HG02981 (cell line): ENCODE results near the gene WDR47.
A peak's percentile ranks its signal among the peaks of the same experiment; 100 is the strongest.
"Not testable (repeated sequence)": the region's sequence is repeated elsewhere in the genome, so short reads cannot be mapped to it uniquely, and the experiment has no call there.

Source experiments
- ATAC-seq: cut with Tn5 transposase; IDR thresholded peaks from one replicate; pipeline ENCODE4 v1.9.1; 2021; ENCODE audit warnings: mild to moderate bottlenecking, moderate library complexity; ENCODE audit not compliant: unreplicated experiment

WDR47 gene

DNA sequence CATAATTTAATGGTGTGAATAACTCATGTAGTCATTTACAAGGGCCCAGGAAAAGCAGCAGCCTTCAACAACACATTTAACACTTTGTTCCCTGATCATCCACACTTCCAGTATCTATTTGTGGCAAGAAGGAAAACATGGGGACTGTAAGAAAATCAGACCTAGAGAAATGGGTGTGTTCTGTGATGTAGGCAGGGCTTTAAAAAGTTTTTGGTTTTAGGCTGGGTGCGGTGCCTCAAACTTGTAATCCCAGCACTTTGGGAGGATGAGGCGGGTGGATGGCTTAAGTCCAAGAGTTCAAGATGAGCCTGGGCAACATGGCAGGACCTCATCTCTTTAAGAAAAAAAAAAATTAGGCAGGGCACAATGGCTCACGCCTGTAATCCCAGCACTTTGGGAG is 14.2 kb upstream of the WDR47 start:
- no peak for ATAC-seq

DNA sequence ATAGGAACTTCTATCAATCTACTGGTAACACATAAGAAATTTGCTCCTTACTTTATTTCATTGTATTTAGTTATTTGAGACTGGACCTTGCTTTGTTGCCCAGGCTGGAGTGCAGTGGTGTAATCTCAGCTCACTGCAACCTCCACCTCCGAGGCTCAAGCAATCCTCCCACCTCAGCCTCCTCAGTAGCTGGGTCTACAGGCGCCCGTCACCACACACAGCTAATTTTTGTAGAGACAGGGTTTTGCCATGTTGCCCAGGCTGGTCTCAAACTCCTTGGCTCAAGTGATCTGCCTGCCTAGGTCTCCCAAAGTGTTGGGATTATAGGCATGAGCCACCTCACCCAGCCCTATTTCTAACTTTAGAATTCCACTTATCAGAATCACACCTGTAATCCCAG is 10.2 kb upstream of the WDR47 start:
- not testable (repeated sequence) for ATAC-seq

- no peak for ATAC-seq
Measured at GRCh38 chr1:109050228-109050995, 8.5 kb upstream of the WDR47 start.

DNA sequence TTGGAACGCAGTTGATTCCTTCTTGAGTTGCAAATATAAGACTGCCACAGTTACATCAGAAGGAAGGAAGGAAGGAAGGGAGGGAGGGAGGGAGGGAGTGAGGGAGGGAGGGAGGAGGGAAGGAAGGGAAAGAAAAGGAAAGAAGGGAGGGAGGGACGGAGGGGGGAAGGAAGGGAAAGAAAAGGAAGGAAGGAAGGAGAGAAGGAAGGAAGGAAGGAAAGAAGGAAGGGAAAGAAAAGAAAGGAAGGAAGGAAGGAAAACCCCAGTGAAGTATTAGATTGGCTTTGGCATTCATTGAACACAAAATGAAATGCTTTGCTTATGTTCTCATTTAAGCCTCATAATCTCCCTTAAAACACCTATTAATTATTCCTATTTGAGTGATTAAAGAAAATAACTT is 6.4 kb upstream of the WDR47 start:
- no peak for ATAC-seq

DNA sequence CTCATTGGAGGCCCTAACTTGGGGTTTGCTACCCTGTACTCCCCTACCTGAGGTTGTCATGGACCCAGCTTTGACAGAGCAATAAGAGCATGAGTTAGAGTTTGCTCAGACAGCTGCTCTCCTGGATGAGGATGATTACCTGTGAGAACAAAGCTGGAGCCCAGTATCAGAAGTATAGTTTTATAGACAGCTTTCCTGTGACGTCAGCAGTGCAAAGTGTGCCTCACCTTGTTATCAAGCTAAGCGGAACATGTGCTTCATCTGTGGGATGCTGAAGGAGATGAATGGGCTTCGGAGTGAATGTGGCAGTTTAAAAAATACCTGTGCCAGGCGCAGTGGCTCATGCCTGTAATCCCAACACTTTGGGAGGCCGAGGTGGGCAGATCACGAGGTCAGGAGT is 5.4 kb upstream of the WDR47 start:
- ATAC-seq = no peak

- ATAC-seq = no peak
Measured at GRCh38 chr1:109046671-109047070, 4.8 kb upstream of the WDR47 start.

GRCh38 chr1:109045595-109045994 is 3.7 kb upstream of the WDR47 start:
- no peak for ATAC-seq

DNA sequence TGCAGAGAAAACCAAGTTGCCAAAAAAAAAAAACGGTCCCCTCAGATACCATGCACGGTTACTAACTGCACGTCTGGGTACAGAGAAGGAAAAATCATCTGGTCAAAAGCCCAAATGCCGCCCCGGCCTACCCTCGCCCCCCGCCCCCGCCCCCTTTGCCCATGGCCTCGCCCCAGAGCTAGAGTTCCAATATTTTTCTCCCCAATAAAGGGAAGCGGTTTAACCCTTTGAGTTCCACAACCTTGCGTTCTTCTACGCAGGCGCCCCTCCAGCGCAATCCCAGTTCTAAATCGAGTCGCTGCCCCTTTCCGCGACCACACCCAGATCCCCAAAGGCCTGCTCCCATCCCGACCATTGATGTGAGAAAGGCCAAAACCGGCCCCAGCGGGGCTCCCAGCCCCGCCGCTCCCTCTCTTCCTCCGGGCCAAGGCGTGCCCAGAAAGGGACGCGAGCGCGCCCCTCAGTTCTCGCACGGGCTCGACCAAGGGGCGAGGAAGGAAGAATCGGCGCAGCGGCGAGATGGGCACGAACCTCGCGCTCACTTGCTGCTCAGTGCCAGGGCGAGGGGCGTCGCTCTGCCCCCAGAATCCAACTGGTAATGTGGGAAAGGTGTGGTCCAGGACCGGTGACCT is 797 bp downstream of the WDR47 start:
- peak; percentile 21 for ATAC-seq

GRCh38 chr1:109040627-109040988 is 1.3 kb downstream of the WDR47 start:
- ATAC-seq = no peak

- ATAC-seq = no peak
Measured at GRCh38 chr1:109034382-109034781, 7.5 kb downstream of the WDR47 start.

- ATAC-seq = not testable (repeated sequence)
Measured at GRCh38 chr1:109029493-109029892, 12.4 kb downstream of the WDR47 start.

DNA sequence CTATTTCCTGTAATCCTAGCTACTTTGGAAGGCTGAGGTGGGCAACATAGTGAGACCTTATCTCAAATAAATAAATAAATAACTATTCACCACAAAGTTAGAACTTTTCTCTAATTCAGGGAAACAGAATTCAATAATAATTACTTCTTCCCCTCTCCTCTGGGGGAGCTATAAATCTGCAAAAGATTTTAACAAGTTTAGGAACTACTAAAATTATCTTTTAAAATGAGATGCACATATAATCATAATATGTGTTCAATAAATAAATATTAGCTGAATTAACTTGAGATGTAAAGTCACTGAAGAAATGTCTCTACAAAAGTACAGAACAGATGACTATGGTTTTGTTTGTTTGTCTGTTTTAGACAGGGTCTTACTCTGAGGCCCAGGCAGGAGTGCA is 14.1 kb downstream of the WDR47 start:
- ATAC-seq = no peak

- no peak for ATAC-seq
Measured at GRCh38 chr1:109025694-109026093, 16.2 kb downstream of the WDR47 start.

DNA sequence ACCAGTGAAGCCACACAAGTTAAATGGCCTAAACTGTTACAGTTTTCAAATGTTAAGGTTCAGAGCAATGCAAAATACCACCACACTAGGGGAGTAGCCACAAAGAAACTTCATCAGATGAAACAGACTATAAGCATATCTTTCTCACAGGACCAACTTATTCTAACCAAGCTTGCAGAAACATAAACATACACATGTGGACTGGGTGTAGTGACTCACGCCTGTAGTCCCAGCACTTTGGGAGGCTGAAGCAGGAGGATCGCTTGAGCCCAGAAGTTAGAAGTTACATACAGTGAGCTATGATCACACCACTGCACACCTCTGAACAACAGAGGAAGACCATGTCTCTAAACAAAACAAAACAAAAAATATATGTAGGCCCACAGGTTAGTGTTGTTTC is 17.3 kb downstream of the WDR47 start:
- ATAC-seq = no peak

- no peak for ATAC-seq
Measured at GRCh38 chr1:109020693-109021257, 21.1 kb downstream of the WDR47 start.

GRCh38 chr1:109017719-109018118 is 24.2 kb downstream of the WDR47 start:
- not testable (repeated sequence) for ATAC-seq

DNA sequence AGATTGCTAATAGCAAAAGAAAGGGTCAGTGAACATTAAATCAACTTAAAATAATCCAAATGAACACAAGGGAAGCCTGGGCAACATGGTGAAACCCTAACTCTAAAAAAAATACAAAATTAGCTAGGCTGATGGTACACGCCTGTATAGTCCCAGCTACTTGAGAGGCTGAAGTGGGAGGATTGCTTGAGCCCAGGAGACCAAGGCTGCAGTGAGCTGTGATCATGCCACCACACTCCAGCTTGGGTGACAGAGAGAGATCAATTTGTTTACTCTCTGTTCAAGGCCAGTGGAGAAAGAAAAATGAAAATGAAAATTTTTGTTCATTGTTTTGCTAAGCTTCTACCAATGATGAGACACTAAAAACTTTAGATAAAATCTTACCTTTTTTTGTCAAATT is 24.8 kb downstream of the WDR47 start:
- no peak for ATAC-seq

DNA sequence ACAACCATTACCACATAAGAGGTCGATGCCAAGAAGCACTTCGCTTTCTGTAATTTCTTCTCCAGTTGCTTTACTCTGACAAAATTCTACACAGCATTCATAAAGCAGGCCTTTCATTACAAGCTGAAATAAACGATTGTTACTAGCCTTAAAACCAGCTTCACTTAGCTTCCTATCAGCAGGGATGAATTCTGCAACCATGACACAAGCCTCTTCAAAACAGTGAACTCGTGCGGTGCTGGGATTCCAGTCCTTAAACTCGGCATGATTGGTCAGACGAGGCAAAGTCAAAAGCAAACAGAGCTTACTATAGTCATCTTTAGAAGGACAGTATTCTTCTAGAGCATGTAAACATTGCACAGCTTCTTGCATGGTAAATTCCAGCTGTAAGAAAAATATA is 30.6 kb downstream of the WDR47 start:
- no peak for ATAC-seq

GRCh38 chr1:108996622-108997021 is 45.3 kb downstream of the WDR47 start:
- ATAC-seq = not testable (repeated sequence)

DNA sequence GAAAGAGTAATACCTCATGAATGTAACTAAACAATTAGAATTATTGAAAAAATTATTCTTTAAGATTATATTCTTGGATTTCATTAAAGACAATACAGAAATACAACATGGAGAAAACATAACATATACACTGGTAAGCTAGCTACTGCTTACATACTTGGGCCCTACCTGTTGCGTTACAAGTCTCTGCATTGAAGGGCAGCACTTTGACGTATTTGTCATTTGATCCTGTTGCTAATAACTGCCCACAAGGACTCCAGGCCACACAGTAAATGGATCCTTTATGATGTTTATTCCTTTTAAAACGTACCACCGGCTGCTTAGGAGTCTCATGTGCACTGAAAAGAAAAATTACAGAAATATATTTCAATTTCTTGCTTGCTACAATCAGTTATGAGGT is 58.8 kb downstream of the WDR47 start:
- ATAC-seq = no peak

DNA sequence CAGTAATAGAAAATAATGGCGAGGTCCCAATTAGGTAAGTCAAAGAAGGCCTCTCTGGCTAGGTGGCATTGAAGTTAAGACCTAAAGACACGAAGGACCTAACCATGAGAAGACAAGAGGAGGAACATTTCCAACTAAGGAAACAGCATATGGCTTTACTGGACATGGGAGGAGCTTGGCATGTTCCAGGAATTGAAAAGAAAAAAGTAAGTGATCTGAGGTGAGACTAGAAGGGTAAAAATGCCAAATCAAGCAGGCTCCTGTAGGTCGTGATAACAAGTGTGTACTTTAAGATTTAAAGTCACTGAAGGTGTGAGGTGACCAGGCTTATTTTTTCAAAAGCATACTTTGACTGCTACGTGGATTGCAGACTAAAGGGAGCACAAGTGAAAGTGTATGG is 65.2 kb downstream of the WDR47 start:
- ATAC-seq = no peak

DNA sequence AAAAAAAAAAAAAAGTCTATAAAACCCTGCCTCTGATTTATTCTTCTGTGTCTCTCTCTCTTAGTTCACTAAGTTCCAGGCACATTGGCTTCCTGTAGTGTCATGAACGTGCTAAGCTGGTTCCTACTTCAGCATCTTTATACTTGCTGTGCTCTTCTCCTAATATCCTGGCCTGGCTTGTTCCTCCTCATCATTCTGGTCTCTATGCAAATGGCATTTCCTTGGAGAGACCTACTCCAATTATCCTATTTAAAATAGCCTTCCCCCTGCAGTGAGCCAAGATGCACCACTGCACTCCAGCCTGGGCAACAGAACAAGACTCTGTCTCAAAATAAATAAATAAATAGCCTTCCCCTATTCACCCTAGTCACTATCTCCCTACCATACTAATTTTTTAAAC is 69.0 kb downstream of the WDR47 start:
- ATAC-seq = no peak
